HG03066 (cell line): ENCODE measurements around the gene ASB6.
"Not testable (repeated sequence)": the region's sequence is repeated elsewhere in the genome, so short reads cannot be mapped to it uniquely, and the experiment has no call there.

Source experiments
- ATAC-seq: cut with Tn5 transposase; IDR thresholded peaks from one replicate; pipeline ENCODE4 v1.9.1; 2021; ENCODE audit warnings: low read depth; ENCODE audit not compliant: unreplicated experiment

Gene ASB6

DNA sequence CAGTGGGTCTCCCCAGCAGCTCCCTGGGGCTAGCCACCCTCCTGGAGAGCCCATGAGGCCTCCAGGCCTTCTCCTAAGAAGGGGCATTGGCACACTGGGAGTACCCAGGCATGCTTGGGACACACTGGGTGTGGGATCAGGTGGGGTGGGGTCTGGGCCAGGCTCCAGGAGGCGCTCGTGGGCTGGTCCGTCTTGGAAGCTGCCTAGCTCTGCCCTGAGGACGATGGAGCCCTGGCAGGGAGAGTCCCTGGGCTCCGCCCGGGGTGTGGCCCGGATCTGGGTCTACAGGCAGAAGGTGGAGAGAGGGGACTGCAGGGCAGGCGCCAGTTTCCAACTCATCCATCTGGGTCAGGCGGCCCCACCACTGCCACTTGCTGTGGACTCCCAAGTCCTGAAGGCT, 25.9 kb upstream of the ASB6 start:
- no peak for ATAC-seq

DNA sequence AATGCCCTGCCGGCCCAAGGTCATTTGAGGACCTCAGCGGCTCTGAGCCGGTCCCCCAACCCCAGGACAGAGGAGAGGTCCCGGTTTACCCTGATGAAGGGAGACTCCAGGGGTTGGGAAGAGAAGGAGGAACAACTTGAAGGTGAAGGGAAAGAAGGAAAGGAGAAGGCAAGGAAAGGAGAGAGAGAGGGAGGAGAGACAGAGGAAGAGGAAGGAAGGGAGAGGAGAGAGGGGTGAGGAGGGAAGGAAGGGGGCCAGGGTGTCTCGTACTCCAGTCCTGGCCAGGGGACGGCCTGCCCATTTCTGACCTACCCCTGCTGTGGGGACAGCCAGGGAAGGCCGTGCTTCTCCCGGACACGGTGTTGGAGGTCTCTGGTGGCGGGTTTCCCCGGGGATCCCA, 25.4 kb upstream of the ASB6 start:
- no peak for ATAC-seq

DNA sequence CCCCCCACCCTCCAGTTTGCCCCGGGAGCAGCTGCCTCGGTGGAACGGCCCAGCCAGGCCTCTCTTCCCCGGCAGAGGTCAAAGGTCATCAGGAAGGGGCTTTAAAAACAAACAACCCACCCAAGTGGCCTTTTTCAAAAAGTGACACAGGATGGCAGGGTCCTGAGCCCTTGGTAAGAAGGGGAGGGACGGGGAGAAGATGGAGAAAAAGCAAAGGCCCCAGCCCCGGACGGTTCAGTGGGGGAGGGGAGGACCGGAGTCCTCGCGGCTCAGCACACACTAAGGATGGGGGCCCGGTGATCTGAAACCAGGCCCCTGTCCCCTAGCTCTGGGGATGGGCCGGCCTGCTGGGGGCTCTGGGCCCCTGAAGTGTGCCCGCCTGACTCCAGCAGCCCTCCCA, 24.6 kb upstream of the ASB6 start:
- ATAC-seq = no peak

DNA sequence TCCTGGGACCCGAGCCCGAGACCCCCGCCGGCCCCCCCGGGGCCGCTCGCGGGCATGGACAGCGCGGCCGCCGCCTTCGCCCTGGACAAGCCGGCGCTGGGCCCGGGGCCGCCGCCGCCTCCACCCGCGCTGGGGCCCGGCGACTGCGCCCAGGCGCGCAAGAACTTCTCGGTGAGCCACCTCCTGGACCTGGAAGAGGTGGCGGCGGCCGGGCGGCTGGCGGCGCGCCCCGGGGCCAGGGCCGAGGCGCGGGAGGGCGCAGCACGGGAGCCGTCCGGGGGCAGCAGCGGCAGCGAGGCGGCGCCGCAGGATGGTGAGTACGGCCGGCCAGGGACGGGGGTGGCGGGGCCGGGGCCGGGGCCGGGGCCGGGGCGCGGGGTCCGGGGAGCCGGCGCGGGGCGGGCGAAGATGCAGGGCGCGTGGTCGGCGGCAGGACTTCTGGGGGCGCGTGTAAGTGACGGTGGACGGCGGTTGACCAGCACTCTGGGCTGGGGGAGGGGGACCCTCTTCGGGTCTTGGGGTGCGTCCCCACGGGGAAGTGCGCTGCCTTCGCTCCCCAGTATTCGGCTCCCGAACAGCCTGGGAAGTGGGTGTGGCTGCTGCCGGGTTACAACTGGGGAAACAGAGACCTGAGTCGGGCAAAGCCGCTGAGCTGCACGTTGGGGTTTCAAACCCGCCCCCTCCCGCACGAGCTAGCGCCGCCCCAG, 24.0 kb upstream of the ASB6 start:
- no peak for ATAC-seq

GRCh38 chr9:129665389-129665775, 23.4 kb upstream of the ASB6 start, which contains the start of gene PRRX2:
Gene PRRX2 (plus strand): TSS chr9:129665647. CDS start chr9:129665868, 221 bp downstream.
- ATAC-seq = no peak

DNA sequence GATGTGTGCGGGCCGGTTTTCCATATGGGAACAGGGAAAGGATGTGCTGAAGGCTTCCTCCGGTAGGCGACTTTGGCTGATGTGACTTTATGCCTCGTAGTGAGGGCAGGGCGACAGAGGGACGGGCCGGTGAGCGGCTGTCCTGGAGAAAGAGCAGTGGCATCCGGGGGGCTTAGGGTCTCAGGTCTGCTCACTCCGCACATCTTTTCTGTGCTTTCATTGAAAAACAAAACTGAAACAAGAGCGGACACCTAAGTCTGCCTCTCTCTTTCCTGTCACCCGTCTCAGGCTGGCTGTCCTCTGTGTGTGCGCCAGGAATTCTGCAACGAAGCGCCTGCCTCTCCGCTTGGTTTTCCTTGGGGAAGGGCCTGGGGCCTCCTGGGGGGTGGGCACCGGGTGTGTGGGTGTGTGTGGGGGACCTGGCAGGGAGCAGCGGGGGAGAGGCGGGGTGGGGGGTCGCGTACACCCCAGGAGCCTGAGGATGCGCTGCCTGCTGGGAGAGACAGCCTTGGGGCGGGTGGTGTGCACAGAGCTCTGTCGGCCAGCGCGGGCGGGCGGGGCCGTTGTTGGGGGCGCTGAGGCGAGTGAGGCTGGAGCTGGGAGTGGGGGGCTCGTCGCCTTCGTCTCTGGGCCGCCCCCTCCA, 22.9 kb upstream of the ASB6 start:
- no peak for ATAC-seq

DNA sequence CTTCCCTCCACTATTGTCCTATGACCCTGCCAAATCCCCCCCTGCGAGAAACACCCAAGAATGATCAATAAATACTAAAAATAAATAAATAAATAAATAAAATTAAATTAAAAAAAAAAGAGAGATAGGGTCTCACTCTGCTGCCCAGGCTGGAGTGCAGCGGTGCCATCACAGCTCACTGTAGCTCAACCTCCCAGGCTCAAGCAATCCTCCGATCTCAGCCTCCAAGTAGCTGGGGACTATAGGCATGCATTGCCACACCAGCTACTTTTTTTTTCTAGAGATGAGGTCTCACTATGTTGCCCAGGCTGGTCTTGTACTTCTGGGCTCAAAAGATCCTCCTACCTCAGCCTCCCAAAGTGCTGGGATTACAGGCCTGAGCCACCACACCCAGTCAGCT, 20.3 kb upstream of the ASB6 start:
- not testable (repeated sequence) for ATAC-seq

GRCh38 chr9:129661029-129661428, 19.1 kb upstream of the ASB6 start:
- ATAC-seq = no peak

DNA sequence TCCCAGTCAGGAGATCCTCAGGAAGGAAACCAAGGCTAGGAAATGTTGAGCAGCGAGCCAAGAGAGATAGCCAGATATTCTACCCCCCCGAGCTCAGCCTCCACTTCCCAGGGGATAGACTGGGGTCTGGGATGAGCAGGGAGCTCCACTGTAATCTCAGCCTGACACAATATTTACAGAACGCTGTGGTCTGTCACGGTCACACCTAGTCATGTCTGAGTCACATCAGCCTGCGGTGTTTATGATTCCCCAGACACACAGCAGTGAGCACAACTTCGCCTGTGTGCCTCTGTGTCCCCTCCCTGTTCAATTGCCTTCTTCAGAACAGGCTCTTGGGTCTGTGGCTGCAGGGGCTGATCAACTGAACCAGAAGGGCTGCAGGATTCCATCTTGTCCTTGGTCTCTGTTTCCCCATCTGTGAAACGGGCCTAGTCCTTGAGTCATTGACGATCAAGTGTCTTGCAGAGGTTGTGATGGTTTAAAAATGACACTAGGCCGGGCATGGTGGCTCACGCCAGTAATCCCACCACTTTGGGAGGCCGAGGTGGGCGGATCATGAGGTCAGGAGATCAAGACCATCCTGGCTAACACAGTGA, 14.9 kb upstream of the ASB6 start:
- ATAC-seq = no peak

DNA sequence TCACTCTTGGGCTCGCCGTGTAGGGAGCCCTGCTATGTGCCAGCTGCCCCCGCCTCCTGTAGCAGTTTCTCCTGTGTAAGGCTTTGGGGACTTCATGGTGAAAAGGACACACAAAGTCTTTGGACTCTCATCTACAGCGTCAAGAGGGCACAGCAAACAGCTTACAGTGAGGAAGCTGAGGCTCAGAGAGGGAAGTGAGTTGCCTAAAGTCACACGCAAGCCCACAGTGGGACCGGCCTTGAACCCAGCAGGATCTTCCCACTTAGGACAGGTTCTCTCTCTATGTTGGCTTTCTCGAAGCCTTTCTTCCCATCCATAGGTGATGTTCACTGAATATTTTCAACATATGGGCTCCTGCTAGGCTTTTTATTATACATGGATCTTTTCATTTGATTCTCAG, 13.7 kb upstream of the ASB6 start:
- no peak for ATAC-seq

DNA sequence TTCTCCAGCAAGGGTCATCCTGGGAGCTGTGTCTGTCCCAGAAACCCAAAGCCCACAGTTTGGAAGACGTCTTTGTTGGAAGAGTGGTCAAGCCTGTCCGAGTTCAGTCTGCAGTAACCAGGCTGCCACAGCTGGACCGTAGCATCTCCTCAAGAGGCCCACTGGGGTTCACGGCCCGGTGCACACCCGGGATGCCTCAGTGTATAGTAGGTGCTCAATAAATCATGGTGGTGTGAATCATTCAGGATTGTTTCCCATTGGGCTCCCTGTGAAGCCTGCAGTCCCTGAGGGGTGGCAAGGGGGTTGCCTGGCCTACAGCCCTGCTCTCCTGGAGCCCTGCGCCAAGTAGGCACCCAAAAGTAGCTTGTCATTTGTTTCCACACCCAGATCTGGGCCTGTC, 13.2 kb upstream of the ASB6 start:
- ATAC-seq = no peak

GRCh38 chr9:129654554-129655040, 12.6 kb upstream of the ASB6 start:
- ATAC-seq = no peak

GRCh38 chr9:129653823-129654553, 12.0 kb upstream of the ASB6 start:
- ATAC-seq = no peak

GRCh38 chr9:129650680-129651235, 8.8 kb upstream of the ASB6 start:
- no peak for ATAC-seq

DNA sequence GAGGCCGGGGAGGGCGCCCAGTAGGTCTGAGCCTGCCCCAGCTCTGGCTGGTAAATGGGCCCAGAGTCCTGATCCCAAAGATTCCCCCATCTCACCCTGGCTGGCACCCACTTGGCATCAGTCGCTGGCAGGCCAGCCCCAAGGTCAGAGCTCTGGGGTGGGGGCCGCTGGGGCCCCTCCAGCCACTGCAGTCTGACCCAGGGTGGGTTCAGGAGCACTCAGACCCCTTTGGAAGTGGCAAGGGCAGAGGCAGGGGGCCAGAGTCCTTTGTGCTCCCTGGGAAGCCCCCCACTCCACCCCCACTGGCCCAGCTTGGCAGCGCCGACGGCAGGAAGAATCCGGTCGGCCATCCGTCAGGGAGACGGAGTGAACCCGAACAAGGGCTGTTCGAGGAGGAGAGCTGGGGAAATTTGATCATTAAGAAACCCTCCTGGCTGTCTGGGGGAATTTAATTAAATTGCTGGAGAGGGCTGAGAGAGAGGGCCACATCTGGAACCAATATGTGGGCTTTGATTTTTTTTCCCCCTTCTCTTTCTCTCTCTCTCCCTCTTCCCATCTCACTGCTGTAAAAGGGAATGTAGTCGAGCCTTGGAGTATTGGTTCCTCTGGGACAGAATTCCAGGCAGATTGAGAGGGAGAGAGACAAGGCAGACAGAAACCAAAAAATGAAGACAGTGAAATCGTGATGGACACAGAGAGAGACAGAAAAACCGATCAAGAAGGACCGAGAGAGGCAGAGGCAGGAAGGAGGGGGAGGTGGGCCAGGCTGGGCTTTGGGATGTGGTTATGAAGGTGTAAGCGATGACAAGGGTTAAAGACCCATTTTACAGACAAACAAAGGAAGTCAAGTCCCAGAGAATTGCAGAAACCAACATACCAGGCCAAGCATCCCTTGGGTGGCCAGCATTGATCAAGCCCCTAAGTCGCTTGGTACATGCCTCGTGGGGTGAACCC, 8.1 kb upstream of the ASB6 start:
- ATAC-seq = no peak

DNA sequence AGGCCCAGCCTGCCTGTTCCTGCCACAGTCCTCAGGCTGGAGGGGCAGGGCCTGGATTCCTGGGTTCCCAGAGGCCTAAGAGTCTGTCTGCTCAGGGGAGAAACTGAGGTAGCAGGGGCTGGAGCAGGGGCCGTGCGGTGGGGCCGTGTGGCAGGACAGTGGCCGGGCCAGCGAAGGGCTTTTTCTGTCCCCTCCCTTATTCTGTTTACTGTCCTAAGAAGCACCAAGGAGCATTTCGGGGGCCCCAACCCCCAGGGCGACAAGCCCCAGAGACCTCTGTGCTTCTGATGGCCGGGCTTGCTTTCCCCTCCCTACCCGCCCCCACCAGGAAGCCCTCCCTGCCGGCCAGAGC, 6.8 kb upstream of the ASB6 start:
- no peak for ATAC-seq

- ATAC-seq = no peak
Measured at GRCh38 chr9:129648092-129648763, 6.3 kb upstream of the ASB6 start.

- ATAC-seq = no peak
Measured at GRCh38 chr9:129647635-129648034, 5.7 kb upstream of the ASB6 start.

DNA sequence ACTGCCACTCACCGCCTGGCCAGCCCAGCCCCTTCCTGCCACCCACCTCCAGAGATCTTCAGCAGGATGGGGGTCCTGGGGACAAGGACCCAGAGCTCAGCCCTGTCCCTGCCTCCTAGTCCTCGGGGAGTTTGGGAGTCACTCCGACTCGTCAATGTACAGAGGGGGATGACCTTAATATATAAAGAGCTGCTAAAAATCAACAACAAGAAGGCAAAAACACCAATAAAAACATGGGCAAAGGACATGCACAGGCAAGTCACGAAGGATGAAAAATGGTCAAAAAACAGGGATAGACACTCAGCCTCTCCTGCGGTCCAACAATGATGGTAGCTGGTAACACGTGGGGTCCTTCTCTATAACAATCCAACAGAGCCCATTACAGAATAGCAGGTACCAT, 4.7 kb upstream of the ASB6 start:
- ATAC-seq = no peak
